T-helper 17 cell (primary cell): Measurements from ENCODE around the gene PHF21B. TPM values are rescaled to one million over a fixed set of nuclear protein-coding genes. Genes with fewer than 3 reads are reported as not detected.

Source experiments
- ATAC-seq: fragments of 150-1000 bp; cut with Tn5 transposase; 2 replicates; pipeline ENCODE4 v1.10.0; 2021; ENCODE audit warnings: mild to moderate bottlenecking, moderate library complexity
- DNase-seq, 3 donors: peaks; one replicate each; pipeline versions ENCODE4 v3.0.0 to v3.0.0-alpha.2; 2020 to 2021
- H3K9me3 ChIP-seq: one replicate; pipeline ENCODE4 v1.7.0; 2013; ENCODE audit warnings: low read length, mild to moderate bottlenecking; ENCODE audit not compliant: control insufficient read depth, poor library complexity, severe bottlenecking
- H3K27ac Mint-ChIP-seq: one replicate; pipeline ENCODE4 v1.8.0; 2022; ENCODE audit warnings: mild to moderate bottlenecking, moderate library complexity, mixed read lengths
- H3K27me3 Mint-ChIP-seq: one replicate; pipeline ENCODE4 v1.8.0; 2022; ENCODE audit warnings: mixed read lengths
- H3K36me3 Mint-ChIP-seq: one replicate; pipeline ENCODE4 v1.8.0; 2022; ENCODE audit warnings: low read depth, mixed read lengths
- H3K4me1 Mint-ChIP-seq: one replicate; pipeline ENCODE4 v1.8.0; 2022; ENCODE audit warnings: mild to moderate bottlenecking, mixed read lengths
- H3K4me3 Mint-ChIP-seq: one replicate; pipeline ENCODE4 v1.8.0; 2022; ENCODE audit warnings: mild to moderate bottlenecking, moderate library complexity, mixed read lengths
- total RNA-seq, 4 donors: library from RNA in 2 of 4; stranded (reverse) in 2 of 4; gene quantifications; one replicate each; pipeline ENCODE4 v1.2.3 and lab custom pipeline; 2022 to 2026

PHF21B gene
- total RNA-seq, 2 donors from 2014 or later: not detected

GRCh38 chr22:45007391-45008185, 2.2 kb downstream of the PHF21B start:
- H3K9me3 ChIP-seq: no peaks in the 10 kb centered on the region
- Mint-ChIP-seq H3K27ac (no peak overlapping the region), H3K4me3 (peak overlapping the region; percentile 36), H3K4me1 (peaks cover 13% of the 10 kb centered on the region), H3K27me3 (peaks cover 67% of the 10 kb centered on the region), H3K36me3 (peaks cover 7% of the 10 kb centered on the region)
- DNase-seq (no peak), ATAC-seq (no peak)

DNA sequence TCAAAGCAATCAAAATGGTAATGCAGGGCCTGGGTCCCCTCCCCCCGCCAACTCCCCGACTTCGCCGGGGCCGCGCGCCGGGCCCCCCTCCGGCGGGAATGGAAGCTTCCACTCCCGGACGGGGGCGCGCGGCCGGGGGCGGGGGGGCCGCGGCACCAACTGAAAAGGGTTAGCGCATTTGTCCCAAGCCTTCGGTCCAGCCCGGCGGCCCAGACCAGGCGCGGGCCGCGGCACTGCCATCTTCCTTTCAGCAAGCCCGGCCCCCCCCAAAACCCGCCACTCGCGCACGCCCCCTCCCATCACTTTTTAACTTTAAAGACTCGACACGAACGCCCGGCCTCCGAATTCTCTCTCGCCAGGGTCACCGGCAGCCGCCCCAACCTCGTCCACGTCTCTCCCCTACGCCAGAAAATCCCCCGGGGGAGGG, 2.8 kb downstream of the PHF21B start:
- H3K9me3 ChIP-seq: no peaks in the 10 kb centered on the region
- peaks cover 8% of the 10 kb centered on the region for H3K36me3 Mint-ChIP-seq
- no peak for ATAC-seq
- H3K27me3 Mint-ChIP-seq: peaks cover 67% of the 10 kb centered on the region
- H3K4me1 Mint-ChIP-seq: peaks cover 13% of the 10 kb centered on the region
- H3K4me3 Mint-ChIP-seq: peak overlapping the region; percentile 36
- no peak overlapping the region for H3K27ac Mint-ChIP-seq
- DNase-seq: no peak

DNA sequence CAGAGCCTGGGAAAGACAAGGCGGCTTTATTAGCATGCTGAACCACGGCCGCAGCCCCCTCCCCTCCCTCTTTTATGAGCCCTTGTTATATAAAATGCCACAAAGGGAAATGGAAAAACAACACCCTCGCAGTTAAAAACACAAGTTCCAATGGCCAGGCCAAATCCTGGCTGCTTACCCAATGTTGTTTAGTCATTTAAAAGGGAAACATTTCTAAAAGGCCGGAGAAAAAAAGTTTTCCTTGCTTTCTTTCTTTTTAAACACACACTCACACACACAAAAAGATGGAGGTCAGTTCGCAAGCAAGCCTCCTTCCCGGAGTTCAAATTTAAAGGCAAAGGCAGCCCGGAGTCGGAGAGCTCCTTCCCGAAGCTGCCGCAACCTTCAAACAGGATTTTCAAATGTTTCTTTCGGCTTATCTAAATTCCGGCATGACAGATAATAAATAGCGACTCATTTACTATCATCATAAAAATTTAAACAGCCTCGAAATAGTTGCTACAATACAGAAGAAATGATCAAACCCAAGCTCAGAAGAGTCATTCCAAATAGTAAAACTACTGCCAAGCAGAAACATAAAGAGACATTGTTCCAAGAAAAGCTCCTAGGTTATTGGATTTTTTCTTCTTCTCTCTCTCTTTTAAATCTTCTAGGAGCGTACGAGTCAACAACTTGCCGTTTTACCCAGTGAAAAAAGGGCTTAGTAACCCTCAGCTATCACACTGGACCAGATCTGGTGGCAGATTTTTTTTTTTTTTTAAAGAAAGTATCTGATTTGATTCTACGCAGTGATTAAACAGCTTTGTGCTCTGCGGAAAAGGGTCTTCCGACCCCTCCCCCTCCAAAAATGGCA, 3.5 kb downstream of the PHF21B start:
- Mint-ChIP-seq H3K4me3 (peak overlapping the region; percentile 64), H3K4me1 (peaks cover 13% of the 10 kb centered on the region), H3K36me3 (peaks cover 8% of the 10 kb centered on the region), H3K27ac (no peak overlapping the region), H3K27me3 (peaks cover 67% of the 10 kb centered on the region)
- no peaks in the 10 kb centered on the region for H3K9me3 ChIP-seq
- ATAC-seq (no peak), DNase-seq (no peak)

DNA sequence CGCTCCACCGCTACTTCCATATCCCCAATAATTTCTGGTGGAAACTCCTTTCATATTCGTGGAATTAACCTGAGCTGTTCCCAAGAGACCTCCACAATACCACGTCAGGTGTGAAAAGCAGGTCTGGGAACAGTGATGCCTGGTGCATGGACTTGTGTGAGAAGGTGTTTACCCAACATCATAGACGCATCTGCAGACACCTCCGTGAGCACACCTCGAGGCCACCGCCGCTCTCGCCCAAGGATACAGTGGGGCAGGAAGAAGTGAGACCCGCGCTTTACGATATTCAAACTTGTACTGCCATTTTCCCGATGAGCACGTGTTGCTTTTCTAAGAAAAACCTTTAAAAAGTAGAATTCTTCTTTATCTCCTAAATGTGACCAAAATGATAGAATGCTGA, 8.2 kb downstream of the PHF21B start:
- DNase-seq (no peak), ATAC-seq (no peak)
- peaks cover 3% of the 10 kb centered on the region for H3K36me3 Mint-ChIP-seq
- H3K27me3 Mint-ChIP-seq: peaks cover 92% of the 10 kb centered on the region
- H3K27ac Mint-ChIP-seq: no peak overlapping the region
- H3K4me3 Mint-ChIP-seq: no peak overlapping the region
- peaks cover 7% of the 10 kb centered on the region for H3K4me1 Mint-ChIP-seq
- H3K9me3 ChIP-seq: no peaks in the 10 kb centered on the region

DNA sequence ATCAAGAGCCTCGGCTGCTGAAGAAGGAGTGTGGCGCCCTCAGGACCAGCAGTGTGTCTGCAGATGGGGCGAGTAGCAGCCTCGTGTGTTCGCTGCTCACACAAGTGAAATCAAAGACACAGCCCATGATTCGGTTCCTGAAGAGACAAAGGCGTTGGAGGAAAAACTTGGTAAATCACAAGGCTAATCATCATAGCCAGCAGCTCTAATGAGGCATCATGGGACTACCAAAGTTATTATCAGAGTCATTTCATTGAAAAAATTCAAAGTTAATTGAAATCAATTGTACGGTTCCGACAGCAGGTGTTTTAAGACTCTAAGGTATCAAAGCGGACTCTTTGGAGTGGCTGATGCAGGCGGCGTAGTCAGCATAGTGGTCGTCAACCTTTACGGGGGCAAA, 9.5 kb downstream of the PHF21B start:
- Mint-ChIP-seq H3K36me3 (peaks cover 3% of the 10 kb centered on the region), H3K27me3 (peaks cover 84% of the 10 kb centered on the region), H3K4me3 (no peak overlapping the region), H3K27ac (no peak overlapping the region), H3K4me1 (no peaks in the 10 kb centered on the region)
- H3K9me3 ChIP-seq: no peaks in the 10 kb centered on the region
- DNase-seq: no peak
- ATAC-seq: no peak

DNA sequence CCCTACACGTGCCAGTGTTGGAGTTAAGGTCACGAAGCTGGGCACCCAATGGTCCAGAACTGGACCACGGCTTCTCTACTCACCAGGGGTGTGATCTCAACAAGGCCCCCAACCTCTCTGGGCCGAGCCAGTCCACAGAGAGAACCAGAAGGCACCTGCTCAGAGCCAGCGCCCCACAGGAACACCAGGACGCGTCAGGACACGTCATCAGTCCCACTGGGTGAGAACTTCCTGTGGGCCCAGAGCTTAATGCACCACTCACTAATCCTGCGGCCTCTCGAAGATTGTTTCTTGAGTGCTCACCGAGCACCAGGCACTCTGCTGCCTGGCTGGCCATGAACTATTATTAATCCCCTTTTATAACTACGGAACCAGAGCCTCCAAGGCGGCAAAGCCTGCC, 10.1 kb downstream of the PHF21B start:
- ATAC-seq (no peak), DNase-seq (no peak)
- H3K4me3 Mint-ChIP-seq: no peak overlapping the region
- H3K36me3 Mint-ChIP-seq: peaks cover 3% of the 10 kb centered on the region
- no peaks in the 10 kb centered on the region for H3K4me1 Mint-ChIP-seq
- peaks cover 81% of the 10 kb centered on the region for H3K27me3 Mint-ChIP-seq
- H3K9me3 ChIP-seq: no peaks in the 10 kb centered on the region
- no peak overlapping the region for H3K27ac Mint-ChIP-seq

- no peaks in the 10 kb centered on the region for H3K9me3 ChIP-seq
- Mint-ChIP-seq H3K4me1 (no peaks in the 10 kb centered on the region), H3K36me3 (peaks cover 3% of the 10 kb centered on the region), H3K4me3 (no peak overlapping the region), H3K27me3 (peaks cover 81% of the 10 kb centered on the region), H3K27ac (no peak overlapping the region)
- no peak for DNase-seq
- ATAC-seq: no peak
Measured at GRCh38 chr22:44999231-44999630, 10.6 kb downstream of the PHF21B start.

DNA sequence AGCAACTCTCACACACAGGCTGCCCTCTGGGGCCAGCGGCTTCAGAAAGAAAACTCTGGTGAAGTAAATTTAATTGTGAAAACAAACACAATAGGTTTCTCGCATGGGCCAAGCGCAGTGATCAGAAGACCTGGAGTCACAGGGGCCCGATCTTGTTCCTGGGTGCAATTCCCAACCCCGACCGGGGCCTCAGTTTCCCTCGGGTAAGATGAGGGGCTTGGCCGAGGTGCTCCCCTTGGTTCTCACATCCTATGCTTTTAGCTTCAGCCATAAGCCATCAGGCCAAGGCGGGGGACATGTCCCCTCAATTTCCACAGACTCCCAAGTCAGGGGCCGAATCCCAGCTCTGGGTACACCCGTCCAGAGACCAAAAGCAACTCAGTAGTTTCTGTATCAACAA, 11.5 kb downstream of the PHF21B start:
- H3K36me3 Mint-ChIP-seq: peaks cover 3% of the 10 kb centered on the region
- H3K27ac Mint-ChIP-seq: no peak overlapping the region
- no peaks in the 10 kb centered on the region for H3K9me3 ChIP-seq
- H3K27me3 Mint-ChIP-seq: peaks cover 73% of the 10 kb centered on the region
- DNase-seq: no peak
- H3K4me3 Mint-ChIP-seq: no peak overlapping the region
- H3K4me1 Mint-ChIP-seq: no peaks in the 10 kb centered on the region
- ATAC-seq: no peak

GRCh38 chr22:44997060-44997459, 12.7 kb downstream of the PHF21B start:
- ATAC-seq (no peak), DNase-seq (no peak)
- no peaks in the 10 kb centered on the region for H3K36me3 Mint-ChIP-seq
- no peak overlapping the region for H3K4me3 Mint-ChIP-seq
- H3K9me3 ChIP-seq: no peaks in the 10 kb centered on the region
- H3K27me3 Mint-ChIP-seq: peaks cover 66% of the 10 kb centered on the region
- H3K27ac Mint-ChIP-seq: no peak overlapping the region
- H3K4me1 Mint-ChIP-seq: no peaks in the 10 kb centered on the region

GRCh38 chr22:44996648-44997047, 13.2 kb downstream of the PHF21B start:
- no peak for DNase-seq
- Mint-ChIP-seq H3K36me3 (no peaks in the 10 kb centered on the region), H3K27ac (no peak overlapping the region), H3K27me3 (peaks cover 66% of the 10 kb centered on the region), H3K4me1 (no peaks in the 10 kb centered on the region), H3K4me3 (no peak overlapping the region)
- H3K9me3 ChIP-seq: no peaks in the 10 kb centered on the region
- ATAC-seq: no peak

- H3K36me3 Mint-ChIP-seq: no peaks in the 10 kb centered on the region
- H3K4me3 Mint-ChIP-seq: no peak overlapping the region
- ATAC-seq: no peak
- H3K27ac Mint-ChIP-seq: no peak overlapping the region
- no peaks in the 10 kb centered on the region for H3K9me3 ChIP-seq
- no peak for DNase-seq
- no peaks in the 10 kb centered on the region for H3K4me1 Mint-ChIP-seq
- peaks cover 62% of the 10 kb centered on the region for H3K27me3 Mint-ChIP-seq
Measured at GRCh38 chr22:44996120-44996519, 13.7 kb downstream of the PHF21B start.

DNA sequence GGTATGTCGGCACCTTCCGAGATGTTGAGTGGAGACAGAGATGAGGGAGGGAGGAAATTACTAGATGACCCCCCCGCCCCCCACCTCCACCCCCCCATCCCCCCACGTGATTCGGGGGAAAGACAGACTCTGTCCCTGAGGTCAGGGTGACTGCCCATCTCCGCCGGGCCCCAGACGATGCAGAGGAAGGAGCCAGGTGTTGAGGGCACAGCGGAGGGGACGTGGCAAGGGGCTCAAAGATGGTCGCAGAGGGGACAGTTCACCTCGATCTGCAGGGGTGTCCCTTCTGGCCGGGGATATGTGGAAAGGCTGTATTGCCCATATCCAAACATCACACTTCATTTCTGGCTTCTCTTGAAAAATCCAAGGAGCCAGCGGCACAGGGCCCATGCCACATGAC, 14.1 kb downstream of the PHF21B start:
- no peak for ATAC-seq
- H3K9me3 ChIP-seq: no peaks in the 10 kb centered on the region

GRCh38 chr22:44995105-44995514, 14.7 kb downstream of the PHF21B start:
- H3K9me3 ChIP-seq: no peaks in the 10 kb centered on the region
- no peak for DNase-seq
- H3K4me3 Mint-ChIP-seq: no peak overlapping the region
- H3K4me1 Mint-ChIP-seq: no peaks in the 10 kb centered on the region
- no peaks in the 10 kb centered on the region for H3K36me3 Mint-ChIP-seq
- no peak for ATAC-seq
- peaks cover 60% of the 10 kb centered on the region for H3K27me3 Mint-ChIP-seq
- no peak overlapping the region for H3K27ac Mint-ChIP-seq

More for the DNA sequence above, 14.1 kb downstream of the PHF21B start:
- Mint-ChIP-seq H3K4me1 (no peaks in the 10 kb centered on the region), H3K4me3 (no peak overlapping the region), H3K27ac (no peak overlapping the region), H3K36me3 (no peaks in the 10 kb centered on the region), H3K27me3 (peaks cover 60% of the 10 kb centered on the region)
- no peak for DNase-seq
